OCI-LY1 (cell line): ENCODE data around the gene GANC.

Experiments used
- H2AFZ ChIP-seq: fragments of 200-600 bp; sonication (generic), shearing (Covaris generic); 2 replicates; pipeline ENCODE4 v1.6.0; 2014; ENCODE audit warnings: antibody characterized with exemption, mild to moderate bottlenecking, low read length
- H3F3A ChIP-seq: fragments of 200-600 bp; sonication (generic), shearing (Covaris generic); 2 replicates; pipeline ENCODE4 v1.6.0; 2014; ENCODE audit warnings: mild to moderate bottlenecking, antibody characterized with exemption, low read length, moderate library complexity; ENCODE audit not compliant: insufficient read depth
- H3K27ac ChIP-seq: fragments of 200-600 bp; sonication (generic); 2 replicates; pipeline ENCODE4 v1.5.1; 2014; ENCODE audit warnings: low read length, mixed run types, mild to moderate bottlenecking, low read depth; ENCODE audit not compliant: poor library complexity, severe bottlenecking
- H3K27me3 ChIP-seq: fragments of 200-600 bp; sonication (generic); 2 replicates; pipeline ENCODE4 v1.6.0; 2014; ENCODE audit warnings: antibody characterized with exemption, mild to moderate bottlenecking, low read length, moderate library complexity; ENCODE audit not compliant: insufficient read depth
- H3K36me3 ChIP-seq: fragments of 200-600 bp; sonication (generic); 2 replicates; pipeline ENCODE4 v1.6.1; 2014; ENCODE audit warnings: mild to moderate bottlenecking, antibody characterized with exemption, low read length, moderate library complexity, mixed read lengths; ENCODE audit not compliant: insufficient read depth
- H3K4me1 ChIP-seq: fragments of 200-600 bp; sonication (generic); 2 replicates; pipeline ENCODE4 v1.5.1; 2014; ENCODE audit warnings: mild to moderate bottlenecking, low read length, moderate library complexity; ENCODE audit not compliant: insufficient read depth, severe bottlenecking
- H3K4me2 ChIP-seq: fragments of 200-600 bp; sonication (generic), shearing (Covaris generic); 2 replicates; pipeline ENCODE4 v1.6.1; 2014; ENCODE audit warnings: low read length
- H3K4me3 ChIP-seq: fragments of 200-600 bp; sonication (generic); 2 replicates; pipeline ENCODE4 v1.5.1; 2014; ENCODE audit warnings: low read length, low read depth, mild to moderate bottlenecking, mixed read lengths; ENCODE audit not compliant: poor library complexity, severe bottlenecking
- H3K79me2 ChIP-seq: fragments of 200-600 bp; shearing (Covaris generic); 2 replicates; pipeline ENCODE4 v1.6.1; 2016; ENCODE audit warnings: mixed run types, low read length, mixed read lengths; ENCODE audit not compliant: insufficient read depth
- H3K9ac ChIP-seq: fragments of 200-600 bp; sonication (generic), shearing (Covaris generic); 2 replicates; pipeline ENCODE4 v1.6.1; 2014; ENCODE audit warnings: mild to moderate bottlenecking, low read length, mixed read lengths
- H3K9me2 ChIP-seq: fragments of 200-600 bp; sonication (generic), shearing (Covaris generic); 2 replicates; pipeline ENCODE4 v1.6.1; 2014; ENCODE audit warnings: low read depth, mild to moderate bottlenecking, low read length, mixed read lengths
- H3K9me3 ChIP-seq: fragments of 200-600 bp; shearing (Covaris generic); 2 replicates; pipeline ENCODE4 v1.6.1; 2014; ENCODE audit warnings: low read length, mixed read lengths
- H4K20me1 ChIP-seq: fragments of 200-600 bp; sonication (generic), shearing (Covaris generic); 2 replicates; pipeline ENCODE4 v1.6.0; 2016; ENCODE audit warnings: mild to moderate bottlenecking, low read length; ENCODE audit not compliant: insufficient read depth
- EZH2 ChIP-seq: fragments of 200-600 bp; sonication (generic), shearing (Covaris generic); IDR thresholded peaks from 2 replicates; pipeline ENCODE4 v1.8.0; 2017; ENCODE audit warnings: borderline replicate concordance, mixed run types, mild to moderate bottlenecking, antibody characterized with exemption, low read length, moderate library complexity, mixed read lengths
- TF ChIP-seq, protein P1 (sequence below): fragments of 200-600 bp; sonication (generic), shearing (Covaris generic); IDR thresholded peaks from 2 replicates; pipeline ENCODE4 v1.5.1; 2017; ENCODE audit warnings: mild to moderate bottlenecking, antibody characterized with exemption, low read length, moderate library complexity, mixed read lengths

GANC gene

DNA sequence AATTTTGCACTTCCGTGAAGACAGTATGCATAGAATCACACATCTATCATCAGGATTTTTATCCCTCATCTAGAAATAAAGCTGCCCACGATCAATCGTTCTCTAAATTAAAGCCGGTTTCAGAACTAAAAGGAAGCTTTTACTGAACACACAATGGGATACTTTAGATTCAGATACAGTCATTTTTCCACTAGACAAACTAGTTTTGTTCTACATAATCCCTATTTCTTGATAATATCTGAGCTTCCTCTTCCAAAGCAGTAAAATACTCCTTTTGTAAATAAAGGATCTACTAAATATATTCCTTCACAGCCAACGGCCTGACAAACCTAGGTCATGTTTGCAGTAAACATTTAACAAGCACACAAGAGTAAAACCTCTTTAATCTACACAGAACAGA, 2.0 kb upstream of the GANC start:
- Histone ChIP-seq H2AFZ (no peak overlapping the region), H3K9me2 (no peaks in the 10 kb centered on the region), H3K36me3 (peaks cover 35% of the 10 kb centered on the region), H3K4me1 (peaks cover 35% of the 10 kb centered on the region), H3K27me3 (no peaks in the 10 kb centered on the region), H4K20me1 (no peaks in the 10 kb centered on the region), H3K4me2 (peak overlapping the region; percentile 17; the same call in 1 of the 2 replicates), H3K9ac (no peak overlapping the region), H3K79me2 (peaks cover 39% of the 10 kb centered on the region), H3K4me3 (no peak overlapping the region), H3K27ac (no peak overlapping the region), H3K9me3 (no peaks in the 10 kb centered on the region), H3F3A (no peaks in the 10 kb centered on the region)
- no peak for TF ChIP-seq EZH2
- TF ChIP-seq, protein P1, sequence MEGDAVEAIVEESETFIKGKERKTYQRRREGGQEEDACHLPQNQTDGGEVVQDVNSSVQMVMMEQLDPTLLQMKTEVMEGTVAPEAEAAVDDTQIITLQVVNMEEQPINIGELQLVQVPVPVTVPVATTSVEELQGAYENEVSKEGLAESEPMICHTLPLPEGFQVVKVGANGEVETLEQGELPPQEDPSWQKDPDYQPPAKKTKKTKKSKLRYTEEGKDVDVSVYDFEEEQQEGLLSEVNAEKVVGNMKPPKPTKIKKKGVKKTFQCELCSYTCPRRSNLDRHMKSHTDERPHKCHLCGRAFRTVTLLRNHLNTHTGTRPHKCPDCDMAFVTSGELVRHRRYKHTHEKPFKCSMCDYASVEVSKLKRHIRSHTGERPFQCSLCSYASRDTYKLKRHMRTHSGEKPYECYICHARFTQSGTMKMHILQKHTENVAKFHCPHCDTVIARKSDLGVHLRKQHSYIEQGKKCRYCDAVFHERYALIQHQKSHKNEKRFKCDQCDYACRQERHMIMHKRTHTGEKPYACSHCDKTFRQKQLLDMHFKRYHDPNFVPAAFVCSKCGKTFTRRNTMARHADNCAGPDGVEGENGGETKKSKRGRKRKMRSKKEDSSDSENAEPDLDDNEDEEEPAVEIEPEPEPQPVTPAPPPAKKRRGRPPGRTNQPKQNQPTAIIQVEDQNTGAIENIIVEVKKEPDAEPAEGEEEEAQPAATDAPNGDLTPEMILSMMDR: no peak

DNA sequence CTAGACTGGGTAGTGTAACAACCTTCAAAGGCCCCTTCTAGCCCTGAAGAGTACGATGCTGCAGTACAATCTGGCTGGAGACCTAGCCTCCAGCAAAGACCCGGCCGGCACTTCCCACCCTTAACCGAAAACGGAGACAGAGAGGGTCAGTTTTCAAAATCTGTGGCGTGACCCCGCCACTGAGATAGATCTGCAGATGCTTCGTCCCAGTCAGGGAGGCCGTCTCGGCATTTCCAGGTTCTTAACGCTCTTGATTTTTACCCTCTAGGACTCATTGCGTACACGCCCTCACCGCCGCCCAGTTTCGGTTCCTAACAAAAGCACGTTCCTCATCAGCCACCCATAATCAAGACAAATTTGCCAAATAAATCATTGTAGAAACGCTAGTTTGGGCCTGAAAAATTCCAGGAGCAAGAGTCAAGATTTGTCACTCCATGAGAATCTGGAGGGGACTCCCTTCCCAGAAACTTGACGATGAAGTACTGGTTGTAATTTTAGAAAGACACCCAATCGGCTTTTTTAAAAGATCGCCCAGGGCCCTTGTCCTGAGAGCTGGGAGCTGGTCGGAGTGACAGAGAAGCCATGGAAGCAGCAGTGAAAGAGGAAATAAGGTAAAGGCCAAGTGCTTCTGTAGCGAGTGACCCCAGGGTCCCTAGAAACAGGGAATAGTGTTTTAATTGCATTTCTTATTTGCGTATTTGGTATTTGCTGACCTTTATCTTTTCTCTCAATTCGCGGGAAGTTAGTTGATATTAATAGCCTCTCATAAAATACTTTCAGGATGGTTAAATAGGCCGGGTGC, 1.1 kb downstream of the GANC start:
- peaks cover 34% of the 10 kb centered on the region for H3K79me2 ChIP-seq
- H3K4me1 ChIP-seq: peaks cover 39% of the 10 kb centered on the region
- no peaks in the 10 kb centered on the region for H3K9me2 ChIP-seq
- peak overlapping the region; percentile 89 for H3K4me2 ChIP-seq
- H3K9me3 ChIP-seq: no peaks in the 10 kb centered on the region
- no peaks in the 10 kb centered on the region for H3F3A ChIP-seq
- peak overlapping the region; percentile 86 for H3K27ac ChIP-seq
- peak overlapping the region; percentile 83 for H3K4me3 ChIP-seq
- H4K20me1 ChIP-seq: no peaks in the 10 kb centered on the region
- H3K27me3 ChIP-seq: no peaks in the 10 kb centered on the region
- TF ChIP-seq, protein P1: no peak
- TF ChIP-seq EZH2: no peak
- peak overlapping the region; percentile 86 for H3K9ac ChIP-seq
- H2AFZ ChIP-seq: peak overlapping the region; percentile 38; the same call in 1 of the 2 replicates
- H3K36me3 ChIP-seq: peaks cover 8% of the 10 kb centered on the region

DNA sequence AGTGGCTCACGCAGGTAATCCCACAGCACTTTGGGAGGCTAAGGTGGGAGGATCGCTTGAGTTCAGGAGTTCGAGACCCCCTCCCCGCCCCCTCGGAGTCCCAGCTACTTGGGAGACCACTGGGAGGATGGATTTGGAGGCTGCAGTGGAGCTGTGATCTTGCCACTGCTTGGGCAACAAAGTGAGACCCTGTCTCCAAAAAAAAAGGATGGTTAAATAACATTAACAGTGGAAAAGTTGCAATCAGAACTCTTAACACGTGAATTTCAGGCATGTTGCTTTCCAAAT, 1.6 kb downstream of the GANC start:
- no peaks in the 10 kb centered on the region for H3F3A ChIP-seq
- H3K4me2 ChIP-seq: peak overlapping the region; percentile 89
- H2AFZ ChIP-seq: peak overlapping the region; percentile 11; the same call in 1 of the 2 replicates
- H3K9ac ChIP-seq: peak overlapping the region; percentile 86
- H3K9me2 ChIP-seq: no peaks in the 10 kb centered on the region
- H3K27ac ChIP-seq: peak overlapping the region; percentile 86
- peaks cover 31% of the 10 kb centered on the region for H3K79me2 ChIP-seq
- no peaks in the 10 kb centered on the region for H4K20me1 ChIP-seq
- no peaks in the 10 kb centered on the region for H3K9me3 ChIP-seq
- H3K36me3 ChIP-seq: peaks cover 6% of the 10 kb centered on the region; the same call in 1 of the 2 replicates
- peaks cover 43% of the 10 kb centered on the region for H3K4me1 ChIP-seq
- no peaks in the 10 kb centered on the region for H3K27me3 ChIP-seq
- peak overlapping the region; percentile 83 for H3K4me3 ChIP-seq
- TF ChIP-seq EZH2: no peak
- TF ChIP-seq, protein P1: no peak
